Measurements from ENCODE around the gene MSH6.

MSH6 gene

DNA sequence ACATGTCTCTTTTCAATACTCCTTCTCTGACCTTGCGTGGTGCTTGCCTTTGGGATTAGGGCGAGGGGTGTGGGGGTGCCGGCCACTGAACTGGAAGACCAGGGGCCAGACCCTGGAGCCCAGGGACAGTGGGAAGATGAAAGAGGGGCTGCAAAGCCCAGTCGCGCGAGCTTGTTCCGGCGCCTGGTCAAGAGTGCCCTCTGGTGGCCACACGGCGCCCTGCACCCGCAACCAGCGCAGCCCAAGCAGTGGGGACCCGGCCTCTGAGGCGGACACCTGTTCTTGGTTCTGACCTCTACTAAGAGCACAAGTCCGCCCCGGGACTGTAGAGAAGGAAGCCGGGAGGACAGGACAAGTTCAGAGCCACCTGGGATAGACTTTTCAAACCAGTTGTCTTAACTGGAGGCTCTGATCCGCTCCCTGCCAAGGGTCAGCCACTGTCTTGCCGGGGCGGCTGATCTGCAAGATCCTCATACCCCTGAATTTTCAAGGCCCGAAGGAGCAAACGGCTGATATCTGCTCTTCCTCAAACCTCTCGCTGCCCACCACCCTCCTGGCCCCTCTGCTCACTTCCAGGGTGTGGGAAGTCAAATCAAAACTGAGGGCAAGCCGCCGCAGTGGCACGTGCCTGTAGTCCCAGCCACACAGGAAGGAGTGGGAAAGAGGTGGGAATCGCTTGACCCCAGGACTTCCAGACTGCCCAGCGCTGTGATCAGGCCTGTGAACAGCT lies 14.9 kb upstream of the MSH6 start:
- no peaks in the 10 kb centered on the region for H3F3A ChIP-seq (ENCODE audit: insufficient read depth, low read length)
- DNase-seq: peak; percentile 43
- TF ChIP-seq EZH2phosphoT487 (IDR thresholded peaks at IDR 0.05; ENCODE audit: low read length): no peak
- TF ChIP-seq, protein P1, sequence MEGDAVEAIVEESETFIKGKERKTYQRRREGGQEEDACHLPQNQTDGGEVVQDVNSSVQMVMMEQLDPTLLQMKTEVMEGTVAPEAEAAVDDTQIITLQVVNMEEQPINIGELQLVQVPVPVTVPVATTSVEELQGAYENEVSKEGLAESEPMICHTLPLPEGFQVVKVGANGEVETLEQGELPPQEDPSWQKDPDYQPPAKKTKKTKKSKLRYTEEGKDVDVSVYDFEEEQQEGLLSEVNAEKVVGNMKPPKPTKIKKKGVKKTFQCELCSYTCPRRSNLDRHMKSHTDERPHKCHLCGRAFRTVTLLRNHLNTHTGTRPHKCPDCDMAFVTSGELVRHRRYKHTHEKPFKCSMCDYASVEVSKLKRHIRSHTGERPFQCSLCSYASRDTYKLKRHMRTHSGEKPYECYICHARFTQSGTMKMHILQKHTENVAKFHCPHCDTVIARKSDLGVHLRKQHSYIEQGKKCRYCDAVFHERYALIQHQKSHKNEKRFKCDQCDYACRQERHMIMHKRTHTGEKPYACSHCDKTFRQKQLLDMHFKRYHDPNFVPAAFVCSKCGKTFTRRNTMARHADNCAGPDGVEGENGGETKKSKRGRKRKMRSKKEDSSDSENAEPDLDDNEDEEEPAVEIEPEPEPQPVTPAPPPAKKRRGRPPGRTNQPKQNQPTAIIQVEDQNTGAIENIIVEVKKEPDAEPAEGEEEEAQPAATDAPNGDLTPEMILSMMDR (IDR thresholded peaks at IDR 0.05; ENCODE audit: low read length): peak; percentile 97
- H3K79me2 ChIP-seq (ENCODE audit: low read length): no peaks in the 10 kb centered on the region
- H4K20me1 ChIP-seq (ENCODE audit: insufficient read depth, low read length): no peaks in the 10 kb centered on the region
- no peaks in the 10 kb centered on the region for H3K36me3 ChIP-seq (replicated peaks; ENCODE audit: insufficient read depth, low read length)
- no peaks in the 10 kb centered on the region for H3K9me2 ChIP-seq (replicated peaks; ENCODE audit: insufficient read depth, low read length)
- H3K4me1 ChIP-seq (ENCODE audit: low read length): no peaks in the 10 kb centered on the region
- H3K27ac ChIP-seq (ENCODE audit: low read length): no peak overlapping the region
- peak overlapping the region; percentile 56; the same call in 1 of the 2 replicates for H3K4me2 ChIP-seq (ENCODE audit: low read depth, low read length)
- H2AFZ ChIP-seq (ENCODE audit: low read length): peak overlapping the region; percentile 82
- H3K9ac ChIP-seq (ENCODE audit: low read length): no peak overlapping the region
- no peaks in the 10 kb centered on the region for H3K9me3 ChIP-seq (replicated peaks; ENCODE audit: insufficient read depth, low read length)
- no peaks in the 10 kb centered on the region for H3K27me3 ChIP-seq (replicated peaks; ENCODE audit: insufficient read depth, low read length)
- 0 out of 2 replicates have a peak overlapping the region, but pooled peaks have one; percentile 23 for H3K4me3 ChIP-seq (ENCODE audit: low read length)

DNA sequence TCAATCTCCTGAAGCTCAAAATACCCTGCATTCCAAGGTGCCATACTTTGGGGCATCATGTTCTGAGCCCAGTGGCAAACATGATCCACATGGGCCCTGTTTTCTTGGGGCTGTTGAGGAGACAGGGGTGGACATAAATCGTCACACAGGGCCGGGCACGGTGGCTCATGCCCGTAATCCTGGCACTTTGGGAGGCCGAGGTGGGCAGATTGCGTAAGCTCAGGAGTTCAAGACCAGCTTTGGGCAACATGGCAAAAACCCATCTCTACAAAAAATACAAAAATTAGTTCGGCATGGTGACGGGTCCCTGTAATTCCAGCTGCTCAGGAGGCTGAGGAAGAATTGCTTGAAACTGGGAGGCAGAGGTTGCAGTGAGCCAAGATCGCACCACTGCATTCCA lies 13.6 kb upstream of the MSH6 start:
- H4K20me1 ChIP-seq (ENCODE audit: insufficient read depth, low read length): no peaks in the 10 kb centered on the region
- H3K79me2 ChIP-seq (ENCODE audit: low read length): no peaks in the 10 kb centered on the region
- H3K36me3 ChIP-seq (replicated peaks; ENCODE audit: insufficient read depth, low read length): no peaks in the 10 kb centered on the region
- H3K4me3 ChIP-seq (ENCODE audit: low read length): no peak overlapping the region
- H3K9ac ChIP-seq (ENCODE audit: low read length): no peak overlapping the region
- no peaks in the 10 kb centered on the region for H3K27me3 ChIP-seq (replicated peaks; ENCODE audit: insufficient read depth, low read length)
- H3K9me2 ChIP-seq (replicated peaks; ENCODE audit: insufficient read depth, low read length): no peaks in the 10 kb centered on the region
- no peak overlapping the region for H3K27ac ChIP-seq (ENCODE audit: low read length)
- no peaks in the 10 kb centered on the region for H3K4me1 ChIP-seq (ENCODE audit: low read length)
- no peaks in the 10 kb centered on the region for H3K9me3 ChIP-seq (replicated peaks; ENCODE audit: insufficient read depth, low read length)
- H3K4me2 ChIP-seq (ENCODE audit: low read depth, low read length): no peak overlapping the region
- DNase-seq: no peak
- no peaks in the 10 kb centered on the region for H3F3A ChIP-seq (ENCODE audit: insufficient read depth, low read length)
- TF ChIP-seq EZH2 (optimal IDR thresholded peaks at IDR 0.05; ENCODE audit: low read depth, low read length): no peak
- no peak for TF ChIP-seq EZH2phosphoT487 (IDR thresholded peaks at IDR 0.05; ENCODE audit: low read length)
- H2AFZ ChIP-seq (ENCODE audit: low read length): no peak overlapping the region

- Histone ChIP-seq H2AFZ (ENCODE audit: low read length) (no peak overlapping the region), H3K4me2 (ENCODE audit: low read depth, low read length) (no peak overlapping the region), H3K36me3 (replicated peaks; ENCODE audit: insufficient read depth, low read length) (no peaks in the 10 kb centered on the region), H3K4me3 (ENCODE audit: low read length) (no peak overlapping the region), H3K79me2 (ENCODE audit: low read length) (no peaks in the 10 kb centered on the region), H3F3A (ENCODE audit: insufficient read depth, low read length) (no peaks in the 10 kb centered on the region), H3K27me3 (replicated peaks; ENCODE audit: insufficient read depth, low read length) (no peaks in the 10 kb centered on the region), H4K20me1 (ENCODE audit: insufficient read depth, low read length) (no peaks in the 10 kb centered on the region), H3K27ac (ENCODE audit: low read length) (no peak overlapping the region), H3K9me2 (replicated peaks; ENCODE audit: insufficient read depth, low read length) (no peaks in the 10 kb centered on the region), H3K4me1 (ENCODE audit: low read length) (no peaks in the 10 kb centered on the region), H3K9me3 (replicated peaks; ENCODE audit: insufficient read depth, low read length) (no peaks in the 10 kb centered on the region), H3K9ac (ENCODE audit: low read length) (no peak overlapping the region)
- no peak for TF ChIP-seq EZH2 (optimal IDR thresholded peaks at IDR 0.05; ENCODE audit: low read depth, low read length)
- no peak for DNase-seq
Observed at GRCh38 chr2:47771211-47771610, 11.7 kb upstream of the MSH6 start.

DNA sequence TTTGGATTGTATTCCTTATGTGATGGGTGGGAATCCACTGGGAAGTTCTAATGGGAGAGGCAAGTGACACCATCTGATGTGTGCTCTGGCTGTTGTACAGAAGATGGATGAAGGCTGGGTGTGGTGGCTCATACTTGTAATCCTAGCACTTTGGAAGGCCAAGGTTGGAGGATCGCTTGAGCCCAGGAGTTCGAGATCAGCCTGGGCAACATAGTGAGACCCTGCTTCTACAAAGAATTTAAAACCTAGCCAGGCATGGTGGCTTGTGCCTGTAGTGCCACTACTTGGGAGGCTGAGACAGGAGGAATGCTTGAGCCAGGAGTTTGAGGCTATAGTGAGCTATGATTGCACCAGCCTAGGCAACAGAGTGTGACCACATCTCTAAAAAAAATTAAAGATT lies 10.6 kb upstream of the MSH6 start:
- H3K79me2 ChIP-seq (ENCODE audit: low read length): no peaks in the 10 kb centered on the region
- no peak overlapping the region for H3K4me3 ChIP-seq (ENCODE audit: low read length)
- no peaks in the 10 kb centered on the region for H3K4me1 ChIP-seq (ENCODE audit: low read length)
- no peaks in the 10 kb centered on the region for H3K9me3 ChIP-seq (replicated peaks; ENCODE audit: insufficient read depth, low read length)
- no peak for TF ChIP-seq EZH2phosphoT487 (IDR thresholded peaks at IDR 0.05; ENCODE audit: low read length)
- TF ChIP-seq, protein P1 (IDR thresholded peaks at IDR 0.05; ENCODE audit: low read length): no peak
- TF ChIP-seq EZH2 (optimal IDR thresholded peaks at IDR 0.05; ENCODE audit: low read depth, low read length): no peak
- no peak overlapping the region for H2AFZ ChIP-seq (ENCODE audit: low read length)
- no peaks in the 10 kb centered on the region for H4K20me1 ChIP-seq (ENCODE audit: insufficient read depth, low read length)
- H3K9ac ChIP-seq (ENCODE audit: low read length): no peak overlapping the region
- no peaks in the 10 kb centered on the region for H3K36me3 ChIP-seq (replicated peaks; ENCODE audit: insufficient read depth, low read length)
- no peaks in the 10 kb centered on the region for H3F3A ChIP-seq (ENCODE audit: insufficient read depth, low read length)
- no peaks in the 10 kb centered on the region for H3K9me2 ChIP-seq (replicated peaks; ENCODE audit: insufficient read depth, low read length)
- no peak overlapping the region for H3K27ac ChIP-seq (ENCODE audit: low read length)
- no peak overlapping the region for H3K4me2 ChIP-seq (ENCODE audit: low read depth, low read length)
- DNase-seq: no peak
- H3K27me3 ChIP-seq (replicated peaks; ENCODE audit: insufficient read depth, low read length): no peaks in the 10 kb centered on the region
